GM23338 (cell line): ENCODE measurements around the gene STX5. TPM values are rescaled to one million over a fixed set of nuclear protein-coding genes. Genes with fewer than 3 reads are reported as not detected.

Experiments
- ATAC-seq: fragments of 200-7000 bp; cut with Tn5 transposase; 3 replicates; pipeline ENCODE4 v1.9.1; 2020
- DNase-seq: peaks from one replicate; pipeline ENCODE4 v3.0.0-alpha.2; 2015; ENCODE audit warnings: low spot score
- H2AFZ ChIP-seq: fragments of 200-600 bp; sonication (generic); 2 replicates; pipeline ENCODE4 v1.8.0; 2016; ENCODE audit warnings: antibody characterized with exemption, mild to moderate bottlenecking, moderate library complexity
- H3F3A ChIP-seq: fragments of 200-600 bp; sonication (generic); replicated peaks from 2 replicates; pipeline ENCODE4 v1.8.0; 2017; ENCODE audit warnings: antibody characterized with exemption, mixed run types, low read depth
- H3K27ac ChIP-seq: fragments of 200-600 bp; sonication (generic); 2 replicates; pipeline ENCODE4 v1.6.1; 2016; ENCODE audit warnings: low read depth
- H3K27me3 ChIP-seq: fragments of 200-600 bp; sonication (generic); 2 replicates; pipeline ENCODE4 v1.8.0; 2016; ENCODE audit warnings: mild to moderate bottlenecking, mixed run types, moderate library complexity; ENCODE audit not compliant: insufficient read depth
- H3K36me3 ChIP-seq: fragments of 200-600 bp; sonication (generic); 2 replicates; pipeline ENCODE4 v1.8.0; 2016; ENCODE audit warnings: mild to moderate bottlenecking; ENCODE audit not compliant: insufficient read depth
- H3K4me1 ChIP-seq: fragments of 200-600 bp; sonication (generic); 2 replicates; pipeline ENCODE4 v1.8.0; 2016; ENCODE audit warnings: mild to moderate bottlenecking, moderate library complexity; ENCODE audit not compliant: insufficient read depth
- H3K4me2 ChIP-seq: fragments of 200-600 bp; sonication (generic); 2 replicates; pipeline ENCODE4 v1.7.1; 2017; ENCODE audit warnings: mixed run types
- H3K4me3 ChIP-seq: fragments of 200-600 bp; sonication (generic); 2 replicates; pipeline ENCODE4 v1.6.1; 2016; ENCODE audit warnings: mixed run types
- H3K79me2 ChIP-seq: fragments of 200-600 bp; sonication (generic); replicated peaks from 2 replicates; pipeline ENCODE4 v1.8.0; 2017; ENCODE audit warnings: mild to moderate bottlenecking; ENCODE audit not compliant: insufficient read depth
- H3K9me2 ChIP-seq: fragments of 200-600 bp; sonication (generic); 2 replicates; pipeline ENCODE4 v1.8.0; 2017; ENCODE audit not compliant: insufficient read depth
- H4K20me1 ChIP-seq: fragments of 200-600 bp; sonication (generic); replicated peaks from 2 replicates; pipeline ENCODE4 v1.8.0; 2017; ENCODE audit warnings: mild to moderate bottlenecking; ENCODE audit not compliant: insufficient read depth
- H3K27ac Mint-ChIP-seq: 2 replicates; pipeline ENCODE4 v1.8.0; 2020; ENCODE audit warnings: inconsistent platforms, mild to moderate bottlenecking, moderate library complexity, mixed read lengths
- H3K27me3 Mint-ChIP-seq: 3 replicates; pipeline ENCODE4 v1.8.0; 2022; ENCODE audit warnings: low read depth, mild to moderate bottlenecking, moderate library complexity, mixed read lengths, inconsistent platforms; ENCODE audit not compliant: insufficient read depth, poor library complexity
- H3K36me3 Mint-ChIP-seq: 3 replicates; pipeline ENCODE4 v1.8.0; 2021; ENCODE audit warnings: low read depth, mild to moderate bottlenecking, inconsistent platforms, moderate library complexity, mixed read lengths
- H3K4me1 Mint-ChIP-seq: 3 replicates; pipeline ENCODE4 v1.8.0; 2020; ENCODE audit warnings: mild to moderate bottlenecking, inconsistent platforms, mixed read lengths
- H3K4me3 Mint-ChIP-seq: 3 replicates; pipeline ENCODE4 v1.8.0; 2021; ENCODE audit warnings: moderate library complexity, mild to moderate bottlenecking, inconsistent platforms, mixed read lengths
- H3K9me3 Mint-ChIP-seq: 3 replicates; pipeline ENCODE4 v1.8.0; 2020; ENCODE audit warnings: moderate library complexity, mild to moderate bottlenecking, inconsistent platforms, mixed read lengths
- CREB1 ChIP-seq: fragments of 250-450 bp; sonication (Bioruptor Pico); IDR thresholded peaks from 2 replicates; pipeline ENCODE4 v1.5.0; 2020; ENCODE audit warnings: low read depth, mild to moderate bottlenecking, moderate library complexity
- CTCF ChIP-seq, 2 experiments: fragments of 200-600 bp in 1 of 2; sonication (generic) in 1 of 2; conservative IDR thresholded peaks; 2 replicates each; pipeline versions ENCODE4 v1.5.1 to v1.6.1; 2016 to 2017; ENCODE audit warnings: antibody characterized with exemption in 2 of 2, low read depth in 2 of 2, mild to moderate bottlenecking in 2 of 2, moderate library complexity in 1 of 2
- ETS1 ChIP-seq: IDR thresholded peaks from 2 replicates; pipeline ENCODE4 v1.6.1; 2016; ENCODE audit warnings: antibody characterized with exemption
- EZH2 ChIP-seq: fragments of 200-600 bp; sonication (generic); IDR thresholded peaks from one replicate; pipeline ENCODE4 v1.8.0; 2017; ENCODE audit warnings: antibody characterized with exemption, mild to moderate bottlenecking, low read depth; ENCODE audit not compliant: unreplicated experiment
- EZH2phosphoT487 ChIP-seq: fragments of 200-600 bp; sonication (generic); IDR thresholded peaks from one replicate; pipeline ENCODE4 v1.8.1; 2018; ENCODE audit warnings: antibody characterized with exemption; ENCODE audit not compliant: unreplicated experiment
- JUNB ChIP-seq: IDR thresholded peaks from one replicate; pipeline ENCODE4 v1.6.1; 2016; ENCODE audit warnings: antibody characterized with exemption; ENCODE audit not compliant: unreplicated experiment
- NANOG ChIP-seq: IDR thresholded peaks from 2 replicates; pipeline ENCODE4 v1.6.1; 2016; ENCODE audit warnings: antibody characterized with exemption, borderline replicate concordance
- REST ChIP-seq: IDR thresholded peaks from one replicate; pipeline ENCODE4 v1.6.1; 2018; ENCODE audit warnings: antibody characterized with exemption; ENCODE audit not compliant: unreplicated experiment
- STAT1 ChIP-seq: IDR thresholded peaks from one replicate; pipeline ENCODE4 v1.6.1; 2016; ENCODE audit warnings: antibody characterized with exemption; ENCODE audit not compliant: unreplicated experiment
- ZNF114 ChIP-seq: fragments of 250-450 bp; sonication (Bioruptor Pico); IDR thresholded peaks from 2 replicates; pipeline ENCODE4 v1.5.0; 2020; ENCODE audit warnings: mild to moderate bottlenecking, moderate library complexity
- ZNF331 ChIP-seq: fragments of 250-450 bp; sonication (Bioruptor Pico); IDR thresholded peaks from 2 replicates; pipeline ENCODE4 v1.5.0; 2020; ENCODE audit warnings: low read depth, mild to moderate bottlenecking, moderate library complexity
- polyA plus RNA-seq: library from polyadenylated mRNA; unstranded; fragments of >200 nt; fragmentation: Nextera tagmentation; extraction: Ambion mirVana; gene quantifications from 2 replicates; pipeline ENCODE4 v1.2.1, GENCODE V29; 2016
- total RNA-seq: library from RNA; depleted of rRNA; stranded (reverse); fragments of >200 nt; shearing (Covaris generic); gene quantifications from 2 replicates; pipeline ENCODE4 v1.2.3, GENCODE V29; 2014

Gene STX5
- total and polyA plus RNA-seq, 2 experiments from 2014 or later: 7.7 to 22.2 TPM

- Histone ChIP-seq H3K36me3 (peaks cover 14% of the 10 kb centered on the region; the same call in 1 of the 2 replicates), H4K20me1 (peaks cover 4% of the 10 kb centered on the region), H3K9me2 (no peaks in the 10 kb centered on the region), H2AFZ (no peak overlapping the region), H3K4me3 (no peak overlapping the region), H3K4me2 (no peak overlapping the region), H3K27ac (0 out of 2 replicates have a peak overlapping the region, but pooled peaks have one; percentile 9), H3K4me1 (no peaks in the 10 kb centered on the region), H3K27me3 (no peaks in the 10 kb centered on the region), H3K79me2 (no peaks in the 10 kb centered on the region), H3F3A (0 out of 2 replicates have a peak, but pooled peaks cover 3% of the 10 kb centered on the region)
- H3K9me3 Mint-ChIP-seq: no peaks in the 10 kb centered on the region
- no peak overlapping the region for H3K27ac Mint-ChIP-seq
- ATAC-seq (no peak), DNase-seq (no peak)
- no peaks in the 10 kb centered on the region for H3K4me1 Mint-ChIP-seq
- H3K4me3 Mint-ChIP-seq: no peak overlapping the region
- H3K27me3 Mint-ChIP-seq: peaks cover 1% of the 10 kb centered on the region
- TF ChIP-seq ZNF331 (CRISPR knock-in tag): no peak
- no peak for TF ChIP-seq REST
- no peak for TF ChIP-seq JUNB
- TF ChIP-seq ZNF114 (CRISPR knock-in tag): no peak
- TF ChIP-seq EZH2: no peak
- TF ChIP-seq CTCF (conservative IDR thresholded peaks at IDR 0.05; ENCODE audit: low read depth in 2 of 2): no peak
- no peak for TF ChIP-seq CREB1 (CRISPR knock-in tag)
- no peak for TF ChIP-seq EZH2phosphoT487
- TF ChIP-seq STAT1: no peak
- TF ChIP-seq NANOG: no peak
- TF ChIP-seq ETS1: no peak
- H3K36me3 Mint-ChIP-seq: peaks cover 20% of the 10 kb centered on the region; the same call in 2 of the 3 replicates
Measured at GRCh38 chr11:62816557-62816956, 15.3 kb downstream of the STX5 start.
